GM23338 (cell line): ENCODE measurements around the gene ALOX5AP. TPM values are rescaled to one million over a fixed set of nuclear protein-coding genes. Genes with fewer than 3 reads are reported as not detected.
A peak's percentile ranks its signal among the peaks of the same experiment; 100 is the strongest.

ENCODE experiments used
- ATAC-seq: fragments of 200-7000 bp; cut with Tn5 transposase; 3 replicates; pipeline ENCODE4 v1.9.1; 2020
- DNase-seq: peaks from one replicate; pipeline ENCODE4 v3.0.0-alpha.2; 2015; ENCODE audit warnings: low spot score
- H2AFZ ChIP-seq: fragments of 200-600 bp; sonication (generic); 2 replicates; pipeline ENCODE4 v1.8.0; 2016; ENCODE audit warnings: antibody characterized with exemption, mild to moderate bottlenecking, moderate library complexity
- H3F3A ChIP-seq: fragments of 200-600 bp; sonication (generic); replicated peaks from 2 replicates; pipeline ENCODE4 v1.8.0; 2017; ENCODE audit warnings: antibody characterized with exemption, mixed run types, low read depth
- H3K27ac ChIP-seq: fragments of 200-600 bp; sonication (generic); 2 replicates; pipeline ENCODE4 v1.6.1; 2016; ENCODE audit warnings: low read depth
- H3K27me3 ChIP-seq: fragments of 200-600 bp; sonication (generic); 2 replicates; pipeline ENCODE4 v1.8.0; 2016; ENCODE audit warnings: mild to moderate bottlenecking, mixed run types, moderate library complexity; ENCODE audit not compliant: insufficient read depth
- H3K36me3 ChIP-seq: fragments of 200-600 bp; sonication (generic); 2 replicates; pipeline ENCODE4 v1.8.0; 2016; ENCODE audit warnings: mild to moderate bottlenecking; ENCODE audit not compliant: insufficient read depth
- H3K4me1 ChIP-seq: fragments of 200-600 bp; sonication (generic); 2 replicates; pipeline ENCODE4 v1.8.0; 2016; ENCODE audit warnings: mild to moderate bottlenecking, moderate library complexity; ENCODE audit not compliant: insufficient read depth
- H3K4me2 ChIP-seq: fragments of 200-600 bp; sonication (generic); 2 replicates; pipeline ENCODE4 v1.7.1; 2017; ENCODE audit warnings: mixed run types
- H3K4me3 ChIP-seq: fragments of 200-600 bp; sonication (generic); 2 replicates; pipeline ENCODE4 v1.6.1; 2016; ENCODE audit warnings: mixed run types
- H3K79me2 ChIP-seq: fragments of 200-600 bp; sonication (generic); replicated peaks from 2 replicates; pipeline ENCODE4 v1.8.0; 2017; ENCODE audit warnings: mild to moderate bottlenecking; ENCODE audit not compliant: insufficient read depth
- H3K9me2 ChIP-seq: fragments of 200-600 bp; sonication (generic); 2 replicates; pipeline ENCODE4 v1.8.0; 2017; ENCODE audit not compliant: insufficient read depth
- H4K20me1 ChIP-seq: fragments of 200-600 bp; sonication (generic); replicated peaks from 2 replicates; pipeline ENCODE4 v1.8.0; 2017; ENCODE audit warnings: mild to moderate bottlenecking; ENCODE audit not compliant: insufficient read depth
- H3K27ac Mint-ChIP-seq: 2 replicates; pipeline ENCODE4 v1.8.0; 2020; ENCODE audit warnings: inconsistent platforms, mild to moderate bottlenecking, moderate library complexity, mixed read lengths
- H3K27me3 Mint-ChIP-seq: 3 replicates; pipeline ENCODE4 v1.8.0; 2022; ENCODE audit warnings: low read depth, mild to moderate bottlenecking, moderate library complexity, mixed read lengths, inconsistent platforms; ENCODE audit not compliant: insufficient read depth, poor library complexity
- H3K36me3 Mint-ChIP-seq: 3 replicates; pipeline ENCODE4 v1.8.0; 2021; ENCODE audit warnings: low read depth, mild to moderate bottlenecking, inconsistent platforms, moderate library complexity, mixed read lengths
- H3K4me1 Mint-ChIP-seq: 3 replicates; pipeline ENCODE4 v1.8.0; 2020; ENCODE audit warnings: mild to moderate bottlenecking, inconsistent platforms, mixed read lengths
- H3K4me3 Mint-ChIP-seq: 3 replicates; pipeline ENCODE4 v1.8.0; 2021; ENCODE audit warnings: moderate library complexity, mild to moderate bottlenecking, inconsistent platforms, mixed read lengths
- H3K9me3 Mint-ChIP-seq: 3 replicates; pipeline ENCODE4 v1.8.0; 2020; ENCODE audit warnings: moderate library complexity, mild to moderate bottlenecking, inconsistent platforms, mixed read lengths
- CREB1 ChIP-seq: fragments of 250-450 bp; sonication (Bioruptor Pico); IDR thresholded peaks from 2 replicates; pipeline ENCODE4 v1.5.0; 2020; ENCODE audit warnings: low read depth, mild to moderate bottlenecking, moderate library complexity
- EZH2 ChIP-seq: fragments of 200-600 bp; sonication (generic); IDR thresholded peaks from one replicate; pipeline ENCODE4 v1.8.0; 2017; ENCODE audit warnings: antibody characterized with exemption, mild to moderate bottlenecking, low read depth; ENCODE audit not compliant: unreplicated experiment
- EZH2phosphoT487 ChIP-seq: fragments of 200-600 bp; sonication (generic); IDR thresholded peaks from one replicate; pipeline ENCODE4 v1.8.1; 2018; ENCODE audit warnings: antibody characterized with exemption; ENCODE audit not compliant: unreplicated experiment
- JUNB ChIP-seq: IDR thresholded peaks from one replicate; pipeline ENCODE4 v1.6.1; 2016; ENCODE audit warnings: antibody characterized with exemption; ENCODE audit not compliant: unreplicated experiment
- NANOG ChIP-seq: IDR thresholded peaks from 2 replicates; pipeline ENCODE4 v1.6.1; 2016; ENCODE audit warnings: antibody characterized with exemption, borderline replicate concordance
- POLR2AphosphoS5 ChIP-seq: IDR thresholded peaks from 2 replicates; pipeline ENCODE4 v1.6.1; 2016; ENCODE audit warnings: antibody characterized with exemption, low read depth
- STAT1 ChIP-seq: IDR thresholded peaks from one replicate; pipeline ENCODE4 v1.6.1; 2016; ENCODE audit warnings: antibody characterized with exemption; ENCODE audit not compliant: unreplicated experiment
- ZNF114 ChIP-seq: fragments of 250-450 bp; sonication (Bioruptor Pico); IDR thresholded peaks from 2 replicates; pipeline ENCODE4 v1.5.0; 2020; ENCODE audit warnings: mild to moderate bottlenecking, moderate library complexity
- ZNF331 ChIP-seq: fragments of 250-450 bp; sonication (Bioruptor Pico); IDR thresholded peaks from 2 replicates; pipeline ENCODE4 v1.5.0; 2020; ENCODE audit warnings: low read depth, mild to moderate bottlenecking, moderate library complexity
- polyA plus RNA-seq: library from polyadenylated mRNA; unstranded; fragments of >200 nt; fragmentation: Nextera tagmentation; extraction: Ambion mirVana; gene quantifications from 2 replicates; pipeline ENCODE4 v1.2.1, GENCODE V29; 2016
- total RNA-seq: library from RNA; depleted of rRNA; stranded (reverse); fragments of >200 nt; shearing (Covaris generic); gene quantifications from 2 replicates; pipeline ENCODE4 v1.2.3, GENCODE V29; 2014
- TF ChIP-seq, protein P1 (sequence below): fragments of 250-450 bp; sonication (Bioruptor Pico); IDR thresholded peaks from 2 replicates; pipeline ENCODE4 v1.5.0; 2020; ENCODE audit warnings: mild to moderate bottlenecking, moderate library complexity
- TF ChIP-seq, protein P2 (sequence below): IDR thresholded peaks from one replicate; pipeline ENCODE4 v1.6.1; 2018; ENCODE audit warnings: antibody characterized with exemption; ENCODE audit not compliant: unreplicated experiment
- TF ChIP-seq, protein P3 (sequence below), 2 experiments: fragments of 200-600 bp in 1 of 2; sonication (generic) in 1 of 2; conservative IDR thresholded peaks; 2 replicates each; pipeline versions ENCODE4 v1.5.1 to v1.6.1; 2016 to 2017; ENCODE audit warnings: antibody characterized with exemption in 2 of 2, low read depth in 2 of 2, mild to moderate bottlenecking in 2 of 2, moderate library complexity in 1 of 2
- TF ChIP-seq, protein P4 (sequence below): IDR thresholded peaks from 2 replicates; pipeline ENCODE4 v1.6.1; 2016; ENCODE audit warnings: antibody characterized with exemption

The ALOX5AP gene
- total and polyA plus RNA-seq, 2 experiments from 2014 or later, result 0.23 TPM; not detected in 1

DNA sequence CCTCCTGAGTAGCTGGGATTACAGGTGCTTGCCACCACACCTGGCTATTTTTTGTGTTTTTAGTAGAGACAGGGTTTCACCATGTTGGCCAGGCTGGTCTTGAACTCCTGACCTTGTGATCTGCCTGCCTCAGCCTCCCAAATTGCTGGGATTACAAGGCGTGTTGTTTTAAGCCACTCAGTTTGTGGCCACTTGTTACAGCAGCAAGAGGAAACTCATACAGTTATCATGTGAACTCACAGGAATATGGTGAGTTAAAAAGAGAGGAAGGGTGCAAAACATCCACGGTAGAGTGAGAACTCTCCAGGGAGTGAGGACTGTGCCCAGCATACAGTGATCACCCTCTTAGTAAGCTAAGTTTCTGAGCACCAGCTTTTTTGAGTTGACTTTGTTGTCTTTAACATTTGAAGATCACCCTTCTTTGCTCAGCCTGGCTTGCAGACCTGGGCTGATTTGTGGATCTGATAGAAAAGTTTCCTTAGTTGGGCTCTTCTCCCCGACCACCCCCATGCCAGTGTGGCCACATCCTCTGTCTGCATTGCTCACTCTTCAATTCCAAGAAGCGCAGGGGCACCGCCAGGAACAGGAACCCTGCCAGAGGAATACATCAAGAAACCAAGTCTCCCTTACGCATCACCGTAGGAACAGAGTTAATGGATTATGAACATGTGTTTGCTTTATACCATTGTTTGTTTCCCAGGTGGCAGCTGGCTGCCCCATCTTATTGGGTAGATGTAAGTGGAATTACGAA is 16.0 kb downstream of the ALOX5AP start:
- H3K4me2 ChIP-seq, result no peak overlapping the region
- no peak overlapping the region for H3K4me3 Mint-ChIP-seq
- H3K9me2 ChIP-seq, result no peaks in the 10 kb centered on the region
- no peak for TF ChIP-seq ZNF331 (CRISPR knock-in tag)
- no peak for TF ChIP-seq EZH2
- no peak for TF ChIP-seq STAT1
- TF ChIP-seq, protein P1, sequence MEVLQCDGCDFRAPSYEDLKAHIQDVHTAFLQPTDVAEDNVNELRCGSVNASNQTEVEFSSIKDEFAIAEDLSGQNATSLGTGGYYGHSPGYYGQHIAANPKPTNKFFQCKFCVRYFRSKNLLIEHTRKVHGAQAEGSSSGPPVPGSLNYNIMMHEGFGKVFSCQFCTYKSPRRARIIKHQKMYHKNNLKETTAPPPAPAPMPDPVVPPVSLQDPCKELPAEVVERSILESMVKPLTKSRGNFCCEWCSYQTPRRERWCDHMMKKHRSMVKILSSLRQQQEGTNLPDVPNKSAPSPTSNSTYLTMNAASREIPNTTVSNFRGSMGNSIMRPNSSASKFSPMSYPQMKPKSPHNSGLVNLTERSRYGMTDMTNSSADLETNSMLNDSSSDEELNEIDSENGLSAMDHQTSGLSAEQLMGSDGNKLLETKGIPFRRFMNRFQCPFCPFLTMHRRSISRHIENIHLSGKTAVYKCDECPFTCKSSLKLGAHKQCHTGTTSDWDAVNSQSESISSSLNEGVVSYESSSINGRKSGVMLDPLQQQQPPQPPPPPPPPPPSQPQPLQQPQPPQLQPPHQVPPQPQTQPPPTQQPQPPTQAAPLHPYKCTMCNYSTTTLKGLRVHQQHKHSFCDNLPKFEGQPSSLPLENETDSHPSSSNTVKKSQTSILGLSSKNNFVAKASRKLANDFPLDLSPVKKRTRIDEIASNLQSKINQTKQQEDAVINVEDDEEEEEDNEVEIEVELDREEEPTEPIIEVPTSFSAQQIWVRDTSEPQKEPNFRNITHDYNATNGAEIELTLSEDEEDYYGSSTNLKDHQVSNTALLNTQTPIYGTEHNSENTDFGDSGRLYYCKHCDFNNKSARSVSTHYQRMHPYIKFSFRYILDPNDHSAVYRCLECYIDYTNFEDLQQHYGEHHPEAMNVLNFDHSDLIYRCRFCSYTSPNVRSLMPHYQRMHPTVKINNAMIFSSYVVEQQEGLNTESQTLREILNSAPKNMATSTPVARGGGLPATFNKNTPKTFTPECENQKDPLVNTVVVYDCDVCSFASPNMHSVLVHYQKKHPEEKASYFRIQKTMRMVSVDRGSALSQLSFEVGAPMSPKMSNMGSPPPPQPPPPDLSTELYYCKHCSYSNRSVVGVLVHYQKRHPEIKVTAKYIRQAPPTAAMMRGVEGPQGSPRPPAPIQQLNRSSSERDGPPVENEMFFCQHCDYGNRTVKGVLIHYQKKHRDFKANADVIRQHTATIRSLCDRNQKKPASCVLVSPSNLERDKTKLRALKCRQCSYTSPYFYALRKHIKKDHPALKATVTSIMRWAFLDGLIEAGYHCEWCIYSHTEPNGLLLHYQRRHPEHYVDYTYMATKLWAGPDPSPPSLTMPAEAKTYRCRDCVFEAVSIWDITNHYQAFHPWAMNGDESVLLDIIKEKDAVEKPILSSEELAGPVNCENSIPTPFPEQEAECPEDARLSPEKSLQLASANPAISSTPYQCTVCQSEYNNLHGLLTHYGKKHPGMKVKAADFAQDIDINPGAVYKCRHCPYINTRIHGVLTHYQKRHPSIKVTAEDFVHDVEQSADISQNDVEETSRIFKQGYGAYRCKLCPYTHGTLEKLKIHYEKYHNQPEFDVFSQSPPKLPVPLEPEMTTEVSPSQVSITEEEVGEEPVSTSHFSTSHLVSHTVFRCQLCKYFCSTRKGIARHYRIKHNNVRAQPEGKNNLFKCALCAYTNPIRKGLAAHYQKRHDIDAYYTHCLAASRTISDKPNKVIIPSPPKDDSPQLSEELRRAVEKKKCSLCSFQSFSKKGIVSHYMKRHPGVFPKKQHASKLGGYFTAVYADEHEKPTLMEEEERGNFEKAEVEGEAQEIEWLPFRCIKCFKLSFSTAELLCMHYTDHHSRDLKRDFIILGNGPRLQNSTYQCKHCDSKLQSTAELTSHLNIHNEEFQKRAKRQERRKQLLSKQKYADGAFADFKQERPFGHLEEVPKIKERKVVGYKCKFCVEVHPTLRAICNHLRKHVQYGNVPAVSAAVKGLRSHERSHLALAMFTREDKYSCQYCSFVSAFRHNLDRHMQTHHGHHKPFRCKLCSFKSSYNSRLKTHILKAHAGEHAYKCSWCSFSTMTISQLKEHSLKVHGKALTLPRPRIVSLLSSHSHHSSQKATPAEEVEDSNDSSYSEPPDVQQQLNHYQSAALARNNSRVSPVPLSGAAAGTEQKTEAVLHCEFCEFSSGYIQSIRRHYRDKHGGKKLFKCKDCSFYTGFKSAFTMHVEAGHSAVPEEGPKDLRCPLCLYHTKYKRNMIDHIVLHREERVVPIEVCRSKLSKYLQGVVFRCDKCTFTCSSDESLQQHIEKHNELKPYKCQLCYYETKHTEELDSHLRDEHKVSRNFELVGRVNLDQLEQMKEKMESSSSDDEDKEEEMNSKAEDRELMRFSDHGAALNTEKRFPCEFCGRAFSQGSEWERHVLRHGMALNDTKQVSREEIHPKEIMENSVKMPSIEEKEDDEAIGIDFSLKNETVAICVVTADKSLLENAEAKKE (CRISPR knock-in tag), result no peak
- no peak for TF ChIP-seq EZH2phosphoT487
- TF ChIP-seq, protein P2, sequence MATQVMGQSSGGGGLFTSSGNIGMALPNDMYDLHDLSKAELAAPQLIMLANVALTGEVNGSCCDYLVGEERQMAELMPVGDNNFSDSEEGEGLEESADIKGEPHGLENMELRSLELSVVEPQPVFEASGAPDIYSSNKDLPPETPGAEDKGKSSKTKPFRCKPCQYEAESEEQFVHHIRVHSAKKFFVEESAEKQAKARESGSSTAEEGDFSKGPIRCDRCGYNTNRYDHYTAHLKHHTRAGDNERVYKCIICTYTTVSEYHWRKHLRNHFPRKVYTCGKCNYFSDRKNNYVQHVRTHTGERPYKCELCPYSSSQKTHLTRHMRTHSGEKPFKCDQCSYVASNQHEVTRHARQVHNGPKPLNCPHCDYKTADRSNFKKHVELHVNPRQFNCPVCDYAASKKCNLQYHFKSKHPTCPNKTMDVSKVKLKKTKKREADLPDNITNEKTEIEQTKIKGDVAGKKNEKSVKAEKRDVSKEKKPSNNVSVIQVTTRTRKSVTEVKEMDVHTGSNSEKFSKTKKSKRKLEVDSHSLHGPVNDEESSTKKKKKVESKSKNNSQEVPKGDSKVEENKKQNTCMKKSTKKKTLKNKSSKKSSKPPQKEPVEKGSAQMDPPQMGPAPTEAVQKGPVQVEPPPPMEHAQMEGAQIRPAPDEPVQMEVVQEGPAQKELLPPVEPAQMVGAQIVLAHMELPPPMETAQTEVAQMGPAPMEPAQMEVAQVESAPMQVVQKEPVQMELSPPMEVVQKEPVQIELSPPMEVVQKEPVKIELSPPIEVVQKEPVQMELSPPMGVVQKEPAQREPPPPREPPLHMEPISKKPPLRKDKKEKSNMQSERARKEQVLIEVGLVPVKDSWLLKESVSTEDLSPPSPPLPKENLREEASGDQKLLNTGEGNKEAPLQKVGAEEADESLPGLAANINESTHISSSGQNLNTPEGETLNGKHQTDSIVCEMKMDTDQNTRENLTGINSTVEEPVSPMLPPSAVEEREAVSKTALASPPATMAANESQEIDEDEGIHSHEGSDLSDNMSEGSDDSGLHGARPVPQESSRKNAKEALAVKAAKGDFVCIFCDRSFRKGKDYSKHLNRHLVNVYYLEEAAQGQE, result no peak
- TF ChIP-seq CREB1, result no peak
- TF ChIP-seq, protein P3, sequence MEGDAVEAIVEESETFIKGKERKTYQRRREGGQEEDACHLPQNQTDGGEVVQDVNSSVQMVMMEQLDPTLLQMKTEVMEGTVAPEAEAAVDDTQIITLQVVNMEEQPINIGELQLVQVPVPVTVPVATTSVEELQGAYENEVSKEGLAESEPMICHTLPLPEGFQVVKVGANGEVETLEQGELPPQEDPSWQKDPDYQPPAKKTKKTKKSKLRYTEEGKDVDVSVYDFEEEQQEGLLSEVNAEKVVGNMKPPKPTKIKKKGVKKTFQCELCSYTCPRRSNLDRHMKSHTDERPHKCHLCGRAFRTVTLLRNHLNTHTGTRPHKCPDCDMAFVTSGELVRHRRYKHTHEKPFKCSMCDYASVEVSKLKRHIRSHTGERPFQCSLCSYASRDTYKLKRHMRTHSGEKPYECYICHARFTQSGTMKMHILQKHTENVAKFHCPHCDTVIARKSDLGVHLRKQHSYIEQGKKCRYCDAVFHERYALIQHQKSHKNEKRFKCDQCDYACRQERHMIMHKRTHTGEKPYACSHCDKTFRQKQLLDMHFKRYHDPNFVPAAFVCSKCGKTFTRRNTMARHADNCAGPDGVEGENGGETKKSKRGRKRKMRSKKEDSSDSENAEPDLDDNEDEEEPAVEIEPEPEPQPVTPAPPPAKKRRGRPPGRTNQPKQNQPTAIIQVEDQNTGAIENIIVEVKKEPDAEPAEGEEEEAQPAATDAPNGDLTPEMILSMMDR (conservative IDR thresholded peaks at IDR 0.05; ENCODE audit: low read depth in 2 of 2), result no peak
- TF ChIP-seq JUNB, result no peak
- no peak for TF ChIP-seq POLR2AphosphoS5
- no peak for TF ChIP-seq ZNF114 (CRISPR knock-in tag)
- TF ChIP-seq, protein P4, sequence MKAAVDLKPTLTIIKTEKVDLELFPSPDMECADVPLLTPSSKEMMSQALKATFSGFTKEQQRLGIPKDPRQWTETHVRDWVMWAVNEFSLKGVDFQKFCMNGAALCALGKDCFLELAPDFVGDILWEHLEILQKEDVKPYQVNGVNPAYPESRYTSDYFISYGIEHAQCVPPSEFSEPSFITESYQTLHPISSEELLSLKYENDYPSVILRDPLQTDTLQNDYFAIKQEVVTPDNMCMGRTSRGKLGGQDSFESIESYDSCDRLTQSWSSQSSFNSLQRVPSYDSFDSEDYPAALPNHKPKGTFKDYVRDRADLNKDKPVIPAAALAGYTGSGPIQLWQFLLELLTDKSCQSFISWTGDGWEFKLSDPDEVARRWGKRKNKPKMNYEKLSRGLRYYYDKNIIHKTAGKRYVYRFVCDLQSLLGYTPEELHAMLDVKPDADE, result no peak
- no peak for TF ChIP-seq NANOG
- no peak overlapping the region for H3K27ac ChIP-seq
- no peaks in the 10 kb centered on the region for H4K20me1 ChIP-seq
- no peaks in the 10 kb centered on the region for H3K4me1 Mint-ChIP-seq
- H3K36me3 ChIP-seq, result no peaks in the 10 kb centered on the region
- no peak overlapping the region for H3K4me3 ChIP-seq
- peak overlapping the region; percentile 59; the same call in 1 of the 2 replicates for H2AFZ ChIP-seq
- no peaks in the 10 kb centered on the region for H3F3A ChIP-seq
- no peaks in the 10 kb centered on the region for H3K9me3 Mint-ChIP-seq
- no peaks in the 10 kb centered on the region for H3K79me2 ChIP-seq
- no peaks in the 10 kb centered on the region for H3K27me3 Mint-ChIP-seq
- no peak overlapping the region for H3K27ac Mint-ChIP-seq
- H3K36me3 Mint-ChIP-seq, result no peaks in the 10 kb centered on the region
- no peaks in the 10 kb centered on the region for H3K4me1 ChIP-seq
- H3K27me3 ChIP-seq, result no peaks in the 10 kb centered on the region
- DNase-seq (no peak), ATAC-seq (no peak)
